IPS DF 6.9 (cell line): ENCODE measurements around the gene CAMK2N1.

Experiments
- DNase-seq: peaks from one replicate; pipeline ENCODE4 v3.0.0-alpha.2; 2013; ENCODE audit warnings: low read depth, low spot score
- H3K27ac ChIP-seq: one replicate; pipeline ENCODE4 v1.5.1; 2013; ENCODE audit warnings: low read length, control low read depth
- H3K27me3 ChIP-seq: 2 replicates; pipeline ENCODE4 v1.6.1; 2013; ENCODE audit warnings: mild to moderate bottlenecking, low read length; ENCODE audit not compliant: control insufficient read depth, insufficient read depth
- H3K36me3 ChIP-seq: 2 replicates; pipeline ENCODE4 v1.6.1; 2013; ENCODE audit warnings: low read length; ENCODE audit not compliant: control insufficient read depth, insufficient read depth
- H3K4me1 ChIP-seq: 2 replicates; pipeline ENCODE4 v1.6.1; 2013; ENCODE audit warnings: low read length; ENCODE audit not compliant: control insufficient read depth, insufficient read depth
- H3K4me3 ChIP-seq: 2 replicates; pipeline ENCODE4 v1.5.1; 2013; ENCODE audit warnings: mild to moderate bottlenecking, low read length
- H3K9me3 ChIP-seq: 2 replicates; pipeline ENCODE4 v1.6.1; 2013; ENCODE audit warnings: low read length, inconsistent platforms; ENCODE audit not compliant: control insufficient read depth, insufficient read depth
- WGBS: extraction: QIAGEN DNeasy Blood & Tissue Kit; methylation state at CpG from one replicate; pipeline ENCODE4 v1.1.7; 2013; ENCODE audit warnings: mixed read lengths, missing lambda C conversion rate; ENCODE audit not compliant: insufficient read length, insufficient coverage; 5-methylcytosine and 5-hydroxymethylcytosine counted together

Gene CAMK2N1

DNA sequence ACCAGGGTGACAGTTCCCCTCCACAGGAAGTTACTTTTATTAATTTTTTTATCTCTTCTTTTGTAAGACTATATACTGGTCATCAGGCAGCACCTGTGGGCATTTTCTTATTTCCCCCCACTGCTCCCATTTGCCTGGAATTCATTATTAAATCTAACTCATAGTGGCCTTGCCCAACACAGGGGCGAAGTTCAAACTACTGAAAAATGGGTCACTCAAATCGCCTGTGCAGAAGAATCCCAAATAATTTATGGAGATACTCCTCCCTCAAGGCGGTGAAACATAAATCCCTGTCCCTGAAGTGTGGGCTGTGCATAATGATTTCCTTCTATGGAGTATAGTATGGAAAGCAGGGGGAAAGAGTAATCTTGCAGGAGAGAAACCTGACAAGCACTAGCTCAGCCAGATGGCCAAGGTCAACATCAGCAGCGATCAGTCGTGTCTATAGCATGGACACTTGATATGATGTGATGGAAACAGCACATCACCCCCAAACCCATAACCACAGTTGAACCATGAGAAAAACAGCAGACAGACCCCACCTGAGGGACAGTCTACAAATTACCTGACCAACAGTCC, 7.9 kb downstream of the CAMK2N1 start:
- Histone ChIP-seq H3K4me3 (no peak overlapping the region), H3K27me3 (0 out of 2 replicates have a peak, but pooled peaks cover 2% of the 10 kb centered on the region), H3K36me3 (no peaks in the 10 kb centered on the region), H3K4me1 (no peaks in the 10 kb centered on the region; the same call in 1 of the 2 replicates), H3K9me3 (no peaks in the 10 kb centered on the region), H3K27ac (no peak overlapping the region)
- WGBS, result no CpG with 5 or more reads among the region's 5 CpGs
- DNase-seq, result no peak

DNA sequence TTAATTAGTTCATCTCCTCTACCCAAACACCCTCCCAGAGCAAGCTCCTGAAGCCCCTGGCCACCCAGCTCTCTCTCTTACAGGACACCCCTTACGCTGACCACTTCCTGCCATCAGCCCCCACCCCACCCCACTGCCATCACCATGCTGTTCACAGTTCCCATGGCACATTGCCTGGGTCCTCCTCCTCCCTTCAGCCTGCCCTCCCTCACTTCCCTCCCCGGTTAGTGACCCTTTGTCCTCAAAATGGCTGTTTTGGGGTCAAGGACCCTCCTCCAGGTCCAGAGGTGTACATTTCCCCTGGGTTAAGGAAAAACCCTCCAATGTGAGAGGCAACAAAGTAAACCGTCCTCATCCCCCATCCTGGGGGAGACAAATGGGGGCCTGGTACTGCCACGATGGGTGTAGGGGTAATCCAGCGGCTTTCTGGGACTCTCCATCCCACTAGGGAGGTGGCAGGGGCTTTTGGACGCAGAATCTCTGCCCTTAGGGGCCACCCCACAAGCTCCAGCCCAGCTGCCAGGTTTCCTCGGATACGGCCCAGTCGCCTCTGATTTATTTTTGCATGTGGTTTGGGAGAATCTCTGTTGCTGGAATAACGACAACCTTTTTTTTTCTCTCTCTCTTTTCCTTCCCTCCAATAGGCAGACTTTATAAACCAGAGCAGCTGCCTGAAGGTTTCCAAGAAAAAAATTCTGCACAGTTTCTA, 8.5 kb downstream of the CAMK2N1 start:
- 0 out of 2 replicates have a peak, but pooled peaks cover 2% of the 10 kb centered on the region for H3K27me3 ChIP-seq
- no peak for DNase-seq
- no CpG with 5 or more reads among the region's 10 CpGs for WGBS
- no peaks in the 10 kb centered on the region for H3K9me3 ChIP-seq
- H3K27ac ChIP-seq, result no peak overlapping the region
- no peak overlapping the region for H3K4me3 ChIP-seq
- H3K4me1 ChIP-seq, result no peaks in the 10 kb centered on the region; the same call in 1 of the 2 replicates
- H3K36me3 ChIP-seq, result no peaks in the 10 kb centered on the region

DNA sequence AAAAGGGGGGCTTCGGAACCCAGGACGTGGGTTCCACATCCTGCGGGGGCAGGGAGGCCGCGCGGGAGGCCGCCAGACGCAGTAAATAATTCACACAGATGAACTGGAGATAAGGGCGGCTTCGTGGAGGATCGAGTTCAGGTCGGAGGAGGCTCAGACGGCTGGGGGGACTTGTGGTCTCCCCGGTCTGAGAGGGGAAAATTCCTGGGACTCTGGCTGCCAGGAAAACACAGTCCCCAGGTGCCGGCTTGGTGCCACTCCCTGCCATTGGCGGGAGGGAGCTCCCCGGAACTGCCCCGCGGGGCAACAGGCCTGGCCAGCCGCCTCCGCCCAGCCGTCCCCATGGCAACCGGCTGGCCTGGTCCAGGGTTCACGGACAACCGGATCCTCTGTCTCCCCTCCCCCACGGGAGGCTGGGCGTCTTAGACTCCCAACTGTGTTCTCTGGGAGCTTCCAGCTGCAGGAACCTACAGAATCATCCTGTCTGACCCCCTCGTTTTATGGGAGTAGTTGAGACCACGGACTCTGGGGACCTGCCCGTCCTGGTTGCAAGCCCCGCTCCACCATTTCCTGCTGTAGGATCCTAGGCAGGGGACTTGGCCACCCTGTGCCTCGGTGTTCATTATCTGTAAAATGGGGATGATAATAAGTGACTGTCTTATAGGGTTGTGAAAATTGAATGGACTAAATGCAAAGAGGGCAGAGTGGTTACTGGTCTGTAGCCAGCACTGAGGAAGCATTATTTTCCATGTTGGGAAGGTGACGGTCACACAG, 9.6 kb downstream of the CAMK2N1 start:
- Histone ChIP-seq H3K27ac (no peak overlapping the region), H3K27me3 (0 out of 2 replicates have a peak, but pooled peaks cover 2% of the 10 kb centered on the region), H3K4me3 (peak overlapping the region; percentile 6; the same call in 1 of the 2 replicates)

DNA sequence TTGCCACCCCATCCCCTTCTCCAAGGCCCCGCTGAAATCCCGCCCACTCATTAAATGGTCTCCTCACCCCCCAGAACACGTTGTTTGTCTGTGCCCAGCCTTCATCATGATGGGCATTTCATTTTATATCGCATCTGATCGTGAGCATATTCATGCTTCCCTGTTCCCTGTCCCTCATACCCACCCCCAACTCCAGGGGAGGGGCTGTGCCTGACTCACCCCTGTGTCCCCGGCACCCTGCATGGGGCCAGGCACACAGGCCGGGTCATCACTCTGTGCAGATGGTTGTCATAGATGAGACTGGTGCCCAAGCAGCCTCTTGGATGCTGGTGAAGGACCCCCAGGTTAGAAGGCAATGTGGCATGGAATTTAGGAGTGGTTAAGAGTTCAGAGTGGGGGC, 11.0 kb downstream of the CAMK2N1 start:
- H3K27me3 ChIP-seq, result 0 out of 2 replicates have a peak, but pooled peaks cover 2% of the 10 kb centered on the region
- no peaks in the 10 kb centered on the region for H3K36me3 ChIP-seq
- H3K4me3 ChIP-seq, result no peak overlapping the region
- no CpG with 5 or more reads among the region's 7 CpGs for WGBS
- H3K9me3 ChIP-seq, result no peaks in the 10 kb centered on the region
- DNase-seq, result no peak
- H3K4me1 ChIP-seq, result no peaks in the 10 kb centered on the region
- no peak overlapping the region for H3K27ac ChIP-seq

More for the DNA sequence above, 9.6 kb downstream of the CAMK2N1 start:
- Histone ChIP-seq H3K9me3 (no peaks in the 10 kb centered on the region), H3K4me1 (no peaks in the 10 kb centered on the region), H3K36me3 (no peaks in the 10 kb centered on the region)
- no peak for DNase-seq
- WGBS, result no CpG with 5 or more reads among the region's 33 CpGs

DNA sequence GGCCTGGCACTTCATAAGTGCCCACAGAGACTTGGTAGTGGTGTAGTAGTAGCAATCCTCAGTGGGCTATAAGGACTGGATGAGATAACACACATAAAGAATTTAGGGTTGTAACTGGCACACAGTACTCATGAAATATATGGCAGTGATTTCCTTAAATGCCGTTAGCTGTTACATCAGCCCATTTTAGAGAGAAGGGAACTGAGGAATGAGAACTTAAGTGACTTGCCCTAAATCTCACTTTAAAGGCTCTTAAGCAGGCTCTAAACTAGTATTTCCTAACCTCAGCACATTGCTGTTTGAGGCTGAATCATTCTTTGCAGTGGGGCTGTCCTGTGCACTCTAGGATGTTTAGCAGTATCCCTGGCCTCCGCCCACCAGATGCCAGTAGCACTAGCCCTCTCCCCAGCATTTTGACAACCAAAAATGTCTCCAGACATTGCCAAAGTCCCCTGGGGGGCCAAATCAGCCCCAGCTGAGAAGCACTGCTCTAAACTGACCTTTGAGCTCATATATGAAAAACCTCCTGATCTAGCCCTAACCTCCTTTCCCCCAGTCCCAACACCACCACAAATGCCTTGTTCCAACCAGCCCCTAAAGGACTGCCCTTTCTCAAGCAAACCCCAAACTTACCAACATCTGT, 11.6 kb downstream of the CAMK2N1 start:
- DNase-seq, result no peak
- Histone ChIP-seq H3K27me3 (0 out of 2 replicates have a peak, but pooled peaks cover 2% of the 10 kb centered on the region), H3K9me3 (no peaks in the 10 kb centered on the region), H3K36me3 (no peaks in the 10 kb centered on the region), H3K27ac (no peak overlapping the region), H3K4me3 (no peak overlapping the region), H3K4me1 (no peaks in the 10 kb centered on the region)
- no CpG with 5 or more reads among the region's 2 CpGs for WGBS

DNA sequence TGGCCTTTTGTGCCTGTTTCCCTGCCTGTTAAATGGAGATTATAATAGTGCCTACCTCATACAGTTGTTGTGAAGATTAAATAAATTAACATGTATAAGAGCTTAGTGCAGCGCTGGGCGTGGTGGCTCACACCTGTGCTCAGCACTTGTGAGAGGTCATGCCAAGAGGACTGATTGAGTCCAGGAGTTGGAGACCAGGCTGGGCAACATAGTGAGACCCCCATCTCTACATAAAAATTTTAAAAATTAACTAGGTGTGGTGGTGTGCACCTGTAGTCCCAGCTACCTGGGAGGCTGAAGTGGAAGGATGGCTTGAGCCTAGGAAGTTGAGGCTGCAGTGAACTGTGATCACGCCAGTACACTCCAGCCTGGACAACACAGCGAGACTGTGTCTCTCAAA, 12.1 kb downstream of the CAMK2N1 start:
- no peaks in the 10 kb centered on the region for H3K9me3 ChIP-seq
- no peak for DNase-seq
- no CpG with 5 or more reads among the region's 4 CpGs for WGBS
- H3K36me3 ChIP-seq, result no peaks in the 10 kb centered on the region
- no peak overlapping the region for H3K27ac ChIP-seq
- H3K4me3 ChIP-seq, result no peak overlapping the region
- 0 out of 2 replicates have a peak, but pooled peaks cover 2% of the 10 kb centered on the region for H3K27me3 ChIP-seq
- no peaks in the 10 kb centered on the region for H3K4me1 ChIP-seq

DNA sequence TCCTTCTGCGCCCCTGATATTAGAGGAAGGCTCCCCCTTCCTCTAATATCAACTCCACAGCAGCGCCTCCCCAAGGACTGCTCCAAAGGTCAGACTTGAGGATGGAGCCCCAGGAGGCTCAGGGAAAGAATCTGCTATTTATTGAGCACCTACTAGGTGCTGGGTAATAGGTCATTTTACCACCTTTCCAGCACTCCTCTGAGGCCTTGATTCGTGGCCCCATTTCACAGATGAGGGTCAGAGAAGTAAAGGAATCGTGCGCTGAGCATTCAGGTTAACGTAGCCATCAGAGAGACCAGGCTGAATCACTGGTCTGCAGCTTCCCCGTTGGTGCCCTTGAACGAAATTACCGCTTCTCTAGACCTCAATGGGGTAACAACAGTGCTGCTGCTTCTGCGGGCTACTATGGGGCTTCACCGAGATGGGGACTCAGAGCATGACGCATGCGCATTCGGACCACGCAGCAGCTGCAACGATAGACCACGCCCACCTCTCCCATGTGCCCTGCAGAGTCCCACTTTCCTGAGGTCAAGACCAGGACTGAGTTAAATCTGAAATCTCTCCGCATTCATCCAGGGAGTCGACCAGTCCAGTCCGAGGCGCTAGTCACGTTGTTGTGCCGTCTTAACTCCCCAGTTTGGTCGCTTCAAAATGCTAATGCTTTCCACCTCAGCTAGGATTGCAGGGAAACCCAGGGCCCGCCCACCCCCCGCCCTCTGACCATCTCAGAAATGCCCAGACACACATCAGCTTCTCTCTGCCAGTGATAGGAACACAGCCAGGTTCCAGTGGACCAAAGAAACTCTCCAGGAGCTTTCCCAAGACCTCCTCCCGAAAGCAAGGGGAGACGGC, 12.9 kb downstream of the CAMK2N1 start:
- no peaks in the 10 kb centered on the region for H3K9me3 ChIP-seq
- H3K27ac ChIP-seq, result no peak overlapping the region
- H3K4me1 ChIP-seq, result no peaks in the 10 kb centered on the region
- H3K27me3 ChIP-seq, result no peaks in the 10 kb centered on the region
- WGBS, result no CpG with 5 or more reads among the region's 28 CpGs
- no peak for DNase-seq
- no peaks in the 10 kb centered on the region for H3K36me3 ChIP-seq
- peak overlapping the region; percentile 22; the same call in 1 of the 2 replicates for H3K4me3 ChIP-seq

DNA sequence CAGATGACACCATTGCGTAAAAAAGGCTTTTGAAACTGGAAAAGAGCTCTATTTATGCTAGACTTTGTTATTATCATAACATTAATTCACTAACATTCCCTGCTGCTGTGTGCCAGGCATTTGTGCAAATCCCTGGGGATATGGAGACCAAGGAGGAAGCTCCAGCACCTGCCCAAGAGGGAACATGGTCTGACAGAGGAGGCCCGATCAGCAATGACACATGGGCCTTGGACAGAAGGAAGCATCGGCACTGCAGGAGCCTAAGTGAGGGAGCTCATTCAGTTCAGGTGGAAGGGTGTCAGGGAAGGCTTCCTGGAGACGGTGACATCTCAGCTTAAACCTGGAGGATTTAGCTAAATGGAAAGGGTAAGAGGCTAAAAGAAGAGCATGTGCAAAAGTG, 13.9 kb downstream of the CAMK2N1 start:
- H3K4me1 ChIP-seq, result no peaks in the 10 kb centered on the region
- WGBS, result no CpG with 5 or more reads among the region's 4 CpGs
- no peak overlapping the region for H3K4me3 ChIP-seq

DNA sequence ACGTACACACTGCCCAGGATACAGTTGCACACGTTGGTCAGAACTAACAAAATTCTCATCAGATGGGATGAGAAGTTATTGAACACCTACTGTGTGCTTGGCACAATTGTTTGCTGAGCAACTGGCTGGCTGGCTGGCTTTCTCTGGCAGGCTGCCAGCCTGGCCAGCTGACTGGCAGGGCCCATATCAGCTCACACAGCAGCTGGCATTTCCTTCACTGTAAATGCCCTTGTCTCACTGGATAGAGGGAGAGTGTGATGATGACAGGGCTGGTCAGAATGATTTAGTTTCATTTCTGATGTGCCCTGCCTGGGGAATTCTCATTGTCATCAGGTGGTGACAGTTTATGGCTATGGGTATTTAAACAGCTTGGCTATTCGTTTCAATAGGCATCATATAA, 15.8 kb downstream of the CAMK2N1 start:
- DNase-seq, result no peak
- Histone ChIP-seq H3K4me1 (no peaks in the 10 kb centered on the region; the same call in 1 of the 2 replicates), H3K9me3 (no peaks in the 10 kb centered on the region), H3K36me3 (no peaks in the 10 kb centered on the region), H3K27me3 (no peaks in the 10 kb centered on the region; the same call in 1 of the 2 replicates), H3K4me3 (no peak overlapping the region), H3K27ac (no peak overlapping the region)
- WGBS, result no CpG with 5 or more reads among the region's 3 CpGs

More for the DNA sequence above, 13.9 kb downstream of the CAMK2N1 start:
- no peak for DNase-seq
- no peaks in the 10 kb centered on the region for H3K27me3 ChIP-seq
- H3K9me3 ChIP-seq, result no peaks in the 10 kb centered on the region
- H3K36me3 ChIP-seq, result no peaks in the 10 kb centered on the region
- H3K27ac ChIP-seq, result no peak overlapping the region
